ENCODE results near the gene HOXA13.

HOXA13 gene

DNA sequence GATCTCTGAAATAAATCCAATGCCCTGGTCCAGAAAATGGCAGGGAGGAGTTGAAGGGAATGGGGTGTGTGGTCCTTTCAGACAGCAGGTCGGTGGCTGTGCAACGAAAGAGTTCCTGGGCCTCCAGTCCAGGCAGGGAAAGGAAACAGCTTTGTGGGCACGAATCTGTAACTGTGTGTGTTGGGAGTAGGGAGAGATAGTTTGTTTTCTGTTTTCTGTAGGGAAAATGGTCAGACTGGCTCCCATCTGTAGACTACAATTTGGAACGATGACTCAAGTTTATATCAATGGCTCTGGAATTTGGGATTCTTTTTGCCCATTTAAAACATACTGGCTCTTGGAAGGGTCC lies 32.0 kb downstream of the HOXA13 start:
- DNase-seq = no peak

DNA sequence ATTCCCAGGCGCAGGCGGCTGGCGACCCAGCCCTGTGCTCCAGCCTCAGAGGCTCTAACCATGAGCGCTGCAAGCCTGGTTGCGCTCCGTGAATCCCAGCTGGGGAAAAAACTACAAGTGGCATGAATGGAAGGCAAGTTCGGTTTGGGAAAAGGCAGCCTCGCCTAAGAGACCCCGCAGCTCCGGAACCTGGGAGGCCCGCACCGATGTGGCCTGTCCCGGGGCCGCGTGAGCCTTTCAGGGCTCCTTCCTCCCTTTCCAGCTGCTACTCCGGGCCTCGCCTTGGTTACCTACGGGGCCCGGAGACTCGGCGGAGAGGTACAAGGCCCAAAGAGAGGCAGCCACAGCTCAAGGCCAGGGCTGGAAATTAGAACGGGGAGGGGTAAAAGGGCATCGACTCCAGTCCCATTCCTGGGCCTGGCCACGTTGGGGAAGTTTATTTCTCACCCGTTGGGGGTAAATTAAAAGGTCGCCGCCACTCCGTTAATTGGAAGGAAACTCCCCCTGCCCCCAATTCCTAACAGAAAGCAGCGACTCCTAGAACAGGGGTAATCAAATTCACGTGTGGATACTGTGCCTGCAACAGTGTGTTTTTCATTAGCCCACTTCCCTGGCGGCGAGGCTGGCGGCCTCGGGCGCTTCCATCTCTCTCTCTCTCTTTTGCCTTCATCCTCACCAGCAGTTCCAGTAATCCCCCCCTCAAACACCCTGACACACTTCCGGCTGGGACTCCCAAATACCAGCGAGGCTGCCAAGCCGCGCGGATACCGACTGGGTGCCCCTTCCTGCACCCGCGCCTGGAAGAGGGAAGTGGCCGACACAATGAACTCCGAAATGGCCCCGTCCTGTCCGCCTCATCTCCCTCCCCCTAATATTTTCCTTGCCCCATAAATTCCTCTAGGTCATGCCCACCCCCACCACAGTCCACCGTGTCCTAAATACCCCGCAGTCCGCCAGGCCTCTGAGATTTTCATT lies 33.1 kb downstream of the HOXA13 start:
- DNase-seq = no peak

DNA sequence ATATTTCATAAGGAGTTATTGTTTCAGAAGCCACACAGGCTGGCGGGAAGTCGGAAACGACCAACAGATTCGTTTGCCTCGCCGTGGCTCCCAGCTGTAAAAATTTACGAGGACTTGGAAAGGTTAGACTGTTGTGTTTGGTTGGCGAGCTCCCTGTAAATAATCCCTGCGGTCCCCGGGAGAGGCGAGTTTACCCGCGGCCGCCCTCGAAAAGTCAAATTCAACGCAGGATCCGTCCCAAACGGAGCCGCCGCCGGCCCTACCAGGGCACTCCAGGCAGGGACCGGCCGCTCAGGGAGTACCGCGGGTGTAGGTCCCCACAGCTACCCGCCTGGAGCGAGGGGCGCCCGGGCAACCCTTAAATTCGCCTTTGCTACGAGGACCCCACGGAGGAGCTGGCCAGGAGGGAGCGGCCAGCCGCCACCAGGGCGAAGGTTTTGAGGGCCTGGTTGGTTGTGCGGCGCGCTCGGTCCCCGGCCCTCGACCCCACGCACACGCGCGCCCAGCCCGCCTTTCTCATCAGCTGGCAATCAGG lies 33.8 kb downstream of the HOXA13 start:
- DNase-seq = no peak

DNA sequence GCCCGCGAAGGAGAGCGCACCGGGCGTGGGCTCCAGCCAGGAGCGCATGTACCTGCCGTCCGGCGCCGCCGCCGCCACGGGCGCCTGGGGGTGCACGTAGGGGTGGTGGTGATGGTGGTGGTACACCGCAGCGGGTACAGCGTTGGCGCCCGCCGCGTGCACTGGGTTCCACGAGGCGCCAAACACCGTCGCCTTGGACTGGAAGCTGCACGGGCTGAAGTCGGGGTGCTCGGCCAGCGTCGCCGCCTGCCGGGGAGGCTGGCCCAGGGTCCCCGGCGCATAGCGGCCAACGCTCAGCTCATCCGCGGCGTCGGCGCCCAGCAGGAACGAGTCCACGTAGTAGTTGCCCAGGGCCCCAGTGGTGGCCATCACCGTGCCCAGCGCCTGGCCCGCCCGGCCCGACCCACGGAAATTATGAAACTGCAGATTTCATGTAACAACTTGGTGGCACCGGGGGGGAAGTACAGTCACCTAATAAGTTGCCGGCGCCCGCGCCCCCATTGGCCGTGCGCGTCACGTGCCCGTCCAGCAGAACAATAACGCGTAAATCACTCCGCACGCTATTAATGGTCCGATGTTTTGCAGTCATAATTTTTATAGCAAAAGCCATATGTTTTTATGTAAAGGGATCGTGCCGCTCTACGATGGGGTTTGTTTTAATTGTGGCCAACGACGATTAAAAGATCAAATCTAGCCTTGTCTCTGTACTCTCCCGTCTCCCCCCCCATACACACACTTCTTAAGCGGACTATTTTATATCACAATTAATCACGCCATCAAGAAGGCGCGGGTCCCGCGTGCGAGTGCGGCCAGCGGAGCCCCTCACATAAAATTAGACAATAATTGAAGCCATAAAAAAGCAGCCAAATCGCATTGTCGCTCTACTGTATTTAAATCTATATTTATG lies 34.5 kb downstream of the HOXA13 start, which contains the start of gene HOXA9:
HOXA9 (minus strand) TSS at position 449 of the 907 bp plus-strand sequence; CDS start at position 369, 80 bp downstream.
- DNase-seq = no peak

DNA sequence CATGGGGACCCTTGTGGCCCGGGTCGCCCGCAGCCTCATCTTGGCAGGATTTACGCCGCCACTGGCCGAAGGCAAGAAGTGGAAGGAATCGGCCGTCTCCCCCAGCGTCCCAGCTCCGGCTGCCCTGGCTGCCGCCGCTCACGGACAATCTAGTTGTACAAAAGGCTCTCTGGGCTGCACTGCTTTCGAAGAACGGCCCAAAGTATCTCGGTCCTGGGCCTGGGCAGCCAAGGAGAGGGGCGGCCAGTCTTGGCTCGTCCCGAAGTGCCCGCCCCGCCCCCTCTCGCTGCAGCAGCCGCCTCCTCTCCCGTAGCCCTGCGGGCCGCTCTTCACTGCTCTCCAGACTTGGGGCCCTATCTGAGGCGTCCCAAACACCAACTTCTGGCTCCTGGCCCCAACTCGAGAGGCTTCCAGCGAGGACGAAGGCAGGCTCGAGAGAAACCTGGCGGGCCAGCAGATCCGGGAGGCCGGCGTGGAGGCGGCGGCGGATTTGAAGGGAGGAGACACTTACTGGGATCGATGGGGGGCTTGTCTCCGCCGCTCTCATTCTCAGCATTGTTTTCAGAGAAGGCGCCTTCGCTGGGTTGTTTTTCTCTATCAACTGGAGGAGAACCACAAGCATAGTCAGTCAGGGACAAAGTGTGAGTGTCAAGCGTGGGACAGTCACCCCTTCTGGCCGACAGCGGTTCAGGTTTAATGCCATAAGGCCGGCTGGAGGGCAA lies 35.4 kb downstream of the HOXA13 start:
- no peak for DNase-seq

DNA sequence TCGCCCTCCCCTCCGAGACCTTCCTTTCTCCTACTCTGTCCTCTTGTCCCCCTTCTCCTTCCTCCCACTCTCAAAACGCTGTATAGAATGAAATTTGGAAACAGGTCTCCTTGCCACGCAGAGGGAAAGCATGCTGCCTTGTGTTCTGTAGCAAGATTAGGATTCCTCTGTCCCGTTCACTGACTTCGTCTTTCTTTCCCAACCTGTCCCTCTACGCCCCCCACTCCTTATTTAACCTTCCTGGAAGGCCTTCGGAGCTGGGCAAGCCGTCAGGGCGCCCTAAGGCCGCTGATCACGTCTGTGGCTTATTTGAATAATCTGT lies 35.9 kb downstream of the HOXA13 start:
- DNase-seq = no peak

DNA sequence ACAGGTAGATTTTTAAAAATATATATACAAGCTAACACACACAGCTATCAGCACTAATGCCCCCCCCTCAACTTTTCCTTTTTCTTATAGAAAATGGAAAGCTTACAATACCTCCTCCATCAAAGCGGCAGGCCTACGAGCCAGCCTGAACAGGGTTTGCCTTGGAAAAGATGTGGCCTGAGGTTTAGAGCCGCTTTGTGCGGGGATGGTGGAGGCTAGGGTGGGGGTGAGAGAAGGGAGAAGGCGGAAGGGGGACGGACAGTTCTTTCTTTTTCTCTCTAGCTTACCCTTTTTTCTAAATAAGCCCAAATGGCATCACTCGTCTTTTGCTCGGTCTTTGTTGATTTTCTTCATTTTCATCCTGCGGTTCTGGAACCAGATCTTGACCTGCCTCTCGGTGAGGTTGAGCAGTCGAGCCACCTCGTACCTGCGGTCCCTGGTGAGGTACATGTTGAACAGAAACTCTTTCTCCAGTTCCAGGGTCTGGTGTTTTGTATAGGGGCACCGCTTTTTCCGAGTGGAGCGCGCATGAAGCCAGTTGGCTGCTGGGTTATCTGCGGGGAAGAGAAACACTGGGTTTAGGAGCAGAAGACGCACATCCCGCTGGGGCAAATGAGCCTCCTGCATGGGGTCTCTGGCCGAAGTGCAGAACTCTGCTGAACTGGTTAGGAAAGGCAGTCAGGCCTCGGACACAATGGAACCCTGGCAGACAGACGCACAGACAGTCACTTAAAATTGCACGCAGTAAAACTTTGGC lies 36.4 kb downstream of the HOXA13 start:
- no peak for DNase-seq

DNA sequence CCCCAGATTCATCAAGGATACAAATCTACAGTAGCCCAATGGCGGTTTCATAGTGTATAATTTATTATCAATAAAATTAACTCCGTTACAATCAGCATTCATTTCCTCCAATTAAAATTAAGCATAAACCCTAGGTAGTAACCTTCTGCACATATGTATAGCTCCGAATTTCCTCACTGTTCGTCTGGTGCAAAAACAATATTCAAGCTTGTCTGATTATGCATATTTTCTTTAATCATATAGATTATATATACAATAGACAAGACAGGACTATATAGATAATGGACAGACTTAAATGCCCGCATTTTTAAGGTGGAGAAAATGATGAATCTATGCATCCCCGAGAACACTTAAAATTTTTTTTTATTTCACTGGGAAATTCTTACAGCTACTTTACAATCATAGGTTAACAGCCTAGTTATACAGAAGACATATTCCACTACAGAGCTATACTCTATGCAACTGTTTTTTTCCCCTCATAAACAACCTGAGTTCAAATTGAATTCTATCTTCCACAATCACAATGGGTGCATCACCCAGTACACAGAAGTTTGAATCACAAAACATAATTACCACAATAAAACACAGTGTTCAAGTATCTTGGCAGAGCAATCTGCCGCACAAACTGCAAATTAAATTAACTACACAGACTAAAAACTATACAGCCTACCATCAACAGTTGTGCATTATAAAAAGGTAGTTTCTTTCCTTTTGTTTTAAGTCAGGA lies 37.2 kb downstream of the HOXA13 start:
- no peak for DNase-seq

DNA sequence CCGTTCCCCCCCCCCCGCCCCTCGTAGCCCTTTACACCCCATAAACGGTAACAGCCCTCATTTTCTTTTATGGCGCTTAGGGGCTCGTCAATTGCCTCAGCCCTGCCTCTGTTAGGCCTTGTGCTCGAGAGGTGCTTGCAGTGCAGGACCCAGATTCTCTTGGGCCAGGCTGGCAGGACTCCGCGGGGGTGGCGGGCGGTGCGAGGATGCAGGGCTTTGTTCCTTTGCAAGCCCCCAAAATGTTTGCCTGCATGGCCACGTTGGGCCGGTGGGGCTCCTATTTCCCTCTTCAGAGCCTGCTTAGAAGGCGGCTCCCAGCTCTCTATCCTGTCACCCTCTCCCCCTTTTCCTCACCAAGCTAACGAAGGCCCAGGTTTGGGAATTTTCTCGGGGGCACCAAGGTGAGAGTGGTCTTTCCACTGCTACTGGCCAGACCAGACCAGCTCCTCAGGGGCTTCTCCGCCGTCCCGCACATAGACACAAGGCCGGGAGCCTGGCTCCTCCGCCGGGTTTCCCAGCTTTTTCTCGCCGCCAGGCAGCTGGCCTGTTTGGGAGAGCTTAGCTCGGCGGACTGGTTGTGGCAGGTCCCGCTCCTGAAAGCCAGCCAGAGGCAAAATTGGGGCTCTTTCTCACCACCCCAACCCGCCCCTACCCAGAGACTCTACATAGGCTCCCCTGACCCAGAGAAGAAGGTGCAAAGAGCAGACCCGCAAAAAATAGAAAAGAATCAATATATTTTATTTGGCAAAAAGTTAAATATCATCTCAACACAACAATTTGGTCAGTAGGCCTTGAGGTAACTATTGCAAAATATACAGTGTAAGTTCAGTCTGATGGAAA lies 38.0 kb downstream of the HOXA13 start:
- DNase-seq = no peak

DNA sequence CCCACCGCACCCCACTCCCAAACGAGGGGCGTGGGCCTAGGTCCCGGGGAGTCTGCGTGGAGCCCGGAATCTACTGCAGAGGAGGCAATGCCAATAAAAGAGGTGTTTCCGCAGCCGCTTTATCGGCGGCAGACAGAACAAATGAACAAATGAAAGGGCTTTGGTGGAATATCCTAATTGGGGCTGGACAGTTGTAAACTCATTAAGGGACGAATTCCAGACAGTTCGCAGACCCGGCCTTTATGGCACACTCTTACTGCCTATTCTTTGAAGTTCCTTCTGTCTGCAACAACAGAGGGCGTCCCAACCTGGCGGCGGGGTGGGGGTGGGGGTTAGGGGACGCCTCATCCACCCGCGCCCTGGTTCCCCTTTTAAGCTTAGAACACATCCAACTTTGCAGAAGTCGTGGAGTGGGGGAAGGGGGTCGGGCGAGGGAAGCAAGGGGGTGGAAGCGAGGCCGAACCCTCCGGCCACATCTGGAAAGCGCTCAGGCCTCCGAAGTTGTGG lies 38.6 kb downstream of the HOXA13 start:
- DNase-seq = no peak

DNA sequence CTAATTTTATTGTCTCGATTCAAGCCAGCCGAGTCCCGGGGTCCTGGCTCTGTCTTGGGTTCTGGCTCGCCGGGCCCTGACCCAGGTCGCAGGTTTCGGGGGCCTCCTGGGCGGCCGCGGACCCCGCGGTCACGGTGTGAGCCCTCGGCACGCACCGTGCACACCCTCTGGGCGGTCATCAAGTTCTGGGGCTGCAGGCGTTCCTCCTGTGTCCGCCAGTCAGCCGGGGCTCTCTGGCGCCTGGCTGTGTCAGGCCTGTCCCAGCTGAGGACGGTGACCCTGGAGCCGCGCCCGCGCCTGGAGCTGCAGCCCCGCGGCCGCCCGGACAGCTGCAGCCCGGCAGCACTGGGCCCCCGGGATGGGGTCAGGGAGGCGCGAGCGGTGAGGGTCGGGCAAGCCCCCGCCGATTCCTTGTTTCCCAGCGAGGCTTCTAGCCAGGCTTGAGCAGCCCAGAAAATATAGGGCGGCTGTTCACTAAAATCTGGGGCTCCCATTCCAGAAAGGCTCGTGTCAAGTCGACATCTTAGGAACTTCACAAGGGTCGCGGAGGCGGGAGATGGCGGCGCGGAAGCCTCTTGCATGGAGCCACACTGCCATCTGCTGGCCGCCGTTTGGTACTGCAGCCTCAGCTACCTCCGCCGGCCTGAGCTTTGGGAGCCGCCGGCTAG lies 39.2 kb downstream of the HOXA13 start:
- peak; percentile 49 for DNase-seq

DNA sequence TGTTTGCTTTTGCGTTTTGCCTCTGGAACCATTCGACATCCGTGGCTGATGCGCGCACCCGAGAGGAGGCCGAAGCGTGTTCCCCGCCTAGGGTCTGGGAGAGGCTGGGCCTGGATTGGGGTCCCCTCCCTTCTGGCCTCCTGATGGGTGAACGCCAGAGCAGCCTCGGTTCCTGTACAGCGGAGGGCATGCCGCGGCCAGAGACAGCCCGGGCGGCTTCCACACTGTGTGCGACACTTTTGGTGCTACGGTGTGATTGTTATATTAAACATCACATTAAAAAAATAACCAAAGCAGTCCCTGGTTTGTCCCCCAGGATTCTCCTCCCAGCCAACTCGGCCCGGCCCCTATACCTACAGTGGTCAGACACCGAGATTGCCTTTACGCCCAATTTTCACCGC lies 39.7 kb downstream of the HOXA13 start:
- DNase-seq = no peak

DNA sequence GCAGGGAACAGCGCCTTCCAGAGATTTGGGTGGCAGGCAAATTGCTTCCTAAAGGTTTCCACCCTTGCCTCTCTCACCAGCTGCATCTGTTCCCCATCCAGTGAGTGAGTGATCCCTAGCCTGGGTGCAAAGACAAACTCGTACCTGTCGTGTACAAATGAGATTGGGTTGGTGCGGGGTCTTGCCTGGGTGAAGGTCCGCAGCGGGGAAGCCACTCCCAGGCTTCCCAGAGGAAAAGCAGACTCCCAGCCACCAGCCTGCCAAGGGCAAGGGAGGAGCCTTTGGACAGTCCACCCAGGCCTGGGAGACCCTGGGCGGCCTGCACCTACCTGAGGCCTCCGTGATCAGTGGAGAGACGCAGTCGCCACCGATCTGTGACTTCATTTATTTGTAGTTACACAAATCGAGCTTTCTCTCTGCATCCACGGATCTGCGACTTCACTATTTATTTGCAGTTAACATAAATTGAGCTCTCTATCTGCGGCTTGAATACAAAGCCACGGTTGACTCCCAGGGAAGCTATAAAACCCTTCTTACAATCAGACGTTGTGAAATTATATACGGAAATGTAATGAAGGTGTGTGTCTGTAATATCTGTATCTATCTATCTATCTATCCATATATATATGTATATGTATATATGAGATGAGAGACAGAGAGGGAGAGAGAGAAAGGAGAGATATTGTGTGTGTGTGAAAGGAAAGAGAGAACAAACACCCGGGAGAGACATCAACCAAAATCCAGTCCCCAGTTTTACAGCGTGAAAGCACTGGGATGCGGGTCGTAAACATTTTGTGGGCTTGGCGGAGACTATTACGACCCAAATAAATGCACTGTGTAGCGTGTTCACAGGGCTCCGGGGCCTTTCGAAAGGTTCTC lies 40.4 kb downstream of the HOXA13 start:
- no peak for DNase-seq

DNA sequence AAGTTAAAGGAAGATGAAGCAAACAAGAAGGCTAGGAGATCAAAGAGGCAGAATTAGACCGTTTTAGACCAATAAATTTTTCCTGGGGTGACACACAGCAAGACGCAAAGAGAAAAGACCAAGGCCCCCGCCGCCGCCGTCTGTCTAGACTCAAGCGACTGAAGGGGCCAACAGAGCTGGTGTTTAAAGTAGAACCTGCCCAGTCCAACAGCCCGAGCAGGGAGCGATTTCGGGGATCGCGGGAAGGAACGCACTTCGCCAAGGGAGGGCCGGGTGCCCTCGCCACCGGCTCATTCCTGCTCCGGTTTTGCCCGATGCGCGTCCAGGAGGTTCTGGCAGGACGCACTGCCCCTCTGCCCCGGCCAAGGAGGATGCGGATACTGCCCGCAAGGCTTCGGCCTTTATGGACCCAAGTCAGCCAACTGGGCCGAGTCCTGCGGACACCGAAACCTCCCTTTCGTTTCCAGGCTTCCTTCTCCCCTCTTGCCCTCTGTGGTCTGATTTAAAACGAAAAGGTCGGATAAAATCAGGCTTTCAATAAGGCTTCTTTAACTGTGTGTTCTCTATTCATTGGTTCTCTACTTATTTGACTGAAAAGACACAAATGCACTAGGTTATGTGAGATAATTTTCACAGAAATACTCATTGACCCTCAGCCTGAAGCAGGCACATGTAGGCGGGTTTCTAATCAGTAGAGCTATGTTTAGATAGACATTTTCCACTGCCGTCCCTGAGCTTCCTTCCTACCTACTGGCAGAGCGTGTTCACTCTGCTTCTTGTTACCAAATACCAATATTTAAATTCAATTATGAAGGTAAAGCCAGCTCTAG lies 41.2 kb downstream of the HOXA13 start:
- DNase-seq = no peak

DNA sequence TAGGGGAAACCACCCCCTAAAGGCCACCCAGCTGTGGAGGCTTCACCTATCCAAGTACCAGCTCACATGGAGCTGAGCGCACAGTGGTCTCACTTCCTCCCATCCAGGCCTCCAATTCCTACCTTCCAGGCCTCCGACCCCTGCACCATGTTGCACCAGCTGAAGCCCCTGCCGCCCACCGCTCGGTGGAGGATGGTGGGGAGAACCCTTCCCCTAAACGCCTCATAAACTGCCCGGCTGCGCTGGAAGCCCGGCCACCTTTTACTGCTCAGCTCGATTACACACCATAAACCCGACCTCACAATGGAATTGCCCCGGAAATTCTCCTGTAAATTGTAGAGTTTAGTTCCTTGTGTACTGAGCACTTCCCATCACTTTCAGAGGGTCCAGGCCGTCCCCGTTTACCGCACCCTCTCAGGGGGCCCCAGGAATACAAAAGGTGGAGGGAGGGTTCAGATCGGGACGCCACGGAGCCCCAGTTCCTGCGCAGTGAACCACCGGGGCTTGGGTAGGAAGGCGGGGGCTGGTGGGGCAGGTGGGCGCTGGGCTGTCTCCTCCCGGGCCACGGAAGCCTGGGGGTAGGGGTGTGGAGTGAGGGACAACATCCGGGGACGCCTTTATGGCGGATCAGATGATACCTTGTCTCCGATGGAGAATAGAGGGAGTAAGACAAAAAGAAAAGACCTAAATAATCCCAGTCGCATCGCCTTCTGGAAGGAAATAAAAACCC lies 42.0 kb downstream of the HOXA13 start:
- DNase-seq = no peak

DNA sequence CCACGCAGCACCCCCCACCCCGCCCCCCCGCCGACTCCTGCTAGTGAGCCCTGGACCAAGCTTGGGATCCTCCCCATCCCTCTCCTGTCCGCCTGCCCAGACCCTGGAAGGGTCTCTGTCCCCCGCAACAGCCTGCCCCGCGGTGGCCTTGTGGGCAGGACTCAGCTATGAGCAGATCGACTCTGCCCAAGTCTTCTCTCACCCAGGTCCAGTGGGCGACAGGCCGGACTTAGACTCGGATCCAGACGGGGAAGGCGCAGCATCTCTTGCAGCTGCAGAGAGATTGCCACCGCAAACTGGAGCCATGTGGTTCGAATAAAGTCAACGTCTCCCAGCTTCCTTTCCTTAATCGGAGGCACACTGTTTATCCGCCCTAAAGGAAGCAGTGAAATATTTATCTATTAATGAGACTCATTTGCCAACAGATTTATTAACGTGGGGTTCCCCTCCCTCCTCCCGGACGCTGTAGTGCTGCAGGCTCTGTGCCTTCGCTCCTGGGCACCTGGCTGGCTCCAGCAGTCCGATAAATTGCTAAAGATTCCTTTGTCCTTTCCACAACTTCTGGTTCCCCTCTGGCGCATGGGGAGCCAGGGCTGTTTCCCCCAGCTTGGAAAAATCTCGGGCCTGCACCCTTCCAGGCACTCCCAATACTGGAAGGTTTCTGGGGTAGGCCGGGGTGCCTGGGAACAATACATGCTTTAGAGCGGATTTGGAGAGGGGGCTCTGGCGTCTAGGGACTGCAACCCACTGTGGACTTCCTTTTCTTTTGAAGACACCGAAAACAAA lies 42.8 kb downstream of the HOXA13 start:
- no peak for DNase-seq

Data from DMS79 (cell line).